ENCODE measurements around the gene STC2. TPM values are rescaled to one million over a fixed set of nuclear protein-coding genes. Genes with fewer than 3 reads are reported as not detected.

The STC2 gene
- total RNA-seq, 4 donors from 2014 or later, result 1.5 to 8.1 (median 2.0) TPM

- Histone ChIP-seq H3K4me1 (peaks cover 26 to 48% (median 37%) of the 10 kb centered on the region in 4 donors), H3K4me3 (no peak overlapping the region), H3K27ac (peak overlapping the region; percentile 21 to 56 (median 40)), H3K9me3 (no peaks in the 10 kb centered on the region), H3K36me3 (no peaks in the 10 kb centered on the region), H3K27me3 (peaks cover 42% of the 10 kb centered on the region)
- DNase-seq, result no peak
- 13 to 26% methylated on average over 6 to 8 of the region's 8 CpGs for WGBS, 2 donors (ENCODE audit: low coverage in 1 of 2)
- in situ Hi-C loops (cut with MboI; ENCODE audit: low pct_ligation_motif_present in 1 of 4, low pct_unique_long_range_greater_than_20kb in 1 of 4, low sequenced_read_pairs in 3 of 4) (loop anchor here in 1 of 4 donors (25.0 kb wide), 1 partner anchor 239 kb away; no protein-coding TSS in a partner anchor), intact Hi-C loops (cut with DNase I; ENCODE audit: low total_unique reads) (no loop called here)
- TF ChIP-seq CTCF (IDR thresholded peaks at IDR 0.05), result no peak
- TF ChIP-seq POLR2AphosphoS5 (IDR thresholded peaks at IDR 0.05), result no peak
- TF ChIP-seq POLR2A (IDR thresholded peaks at IDR 0.05), result no peak
- TF ChIP-seq EP300 (IDR thresholded peaks at IDR 0.05; ENCODE audit: low read depth), result no peak
Observed at GRCh38 chr5:173323799-173324114, 4.5 kb downstream of the STC2 start.

GRCh38 chr5:173323106-173323798, 5.0 kb downstream of the STC2 start:
- TF ChIP-seq CTCF (IDR thresholded peaks at IDR 0.05) (no peak), EP300 (IDR thresholded peaks at IDR 0.05; ENCODE audit: low read depth) (no peak), POLR2AphosphoS5 (IDR thresholded peaks at IDR 0.05) (no peak), POLR2A (IDR thresholded peaks at IDR 0.05) (no peak)
- 49 to 82% methylated on average over 3 to 25 of the region's 25 CpGs for WGBS, 2 donors (ENCODE audit: low coverage in 1 of 2)
- Histone ChIP-seq H3K27me3 (peaks cover 37% of the 10 kb centered on the region), H3K4me3 (no peak overlapping the region), H3K9me3 (no peaks in the 10 kb centered on the region), H3K4me1 (peaks cover 22 to 43% (median 32%) of the 10 kb centered on the region in 4 donors), H3K27ac (peak overlapping the region in 3 of 4 donors; percentile 21 to 56 (median 51)), H3K36me3 (no peaks in the 10 kb centered on the region)
- no peak for DNase-seq
- in situ Hi-C loops (cut with MboI; ENCODE audit: low pct_ligation_motif_present in 1 of 4, low pct_unique_long_range_greater_than_20kb in 1 of 4, low sequenced_read_pairs in 3 of 4) (loop anchor here in 1 of 4 donors (25.0 kb wide), 1 partner anchor 239 kb away; no protein-coding TSS in a partner anchor), intact Hi-C loops (cut with DNase I; ENCODE audit: low total_unique reads) (no loop called here)

- Histone ChIP-seq H3K27me3 (peaks cover 28% of the 10 kb centered on the region), H3K36me3 (no peaks in the 10 kb centered on the region), H3K4me3 (no peak overlapping the region), H3K4me1 (peaks cover 14 to 30% (median 20%) of the 10 kb centered on the region in 4 donors), H3K9me3 (no peaks in the 10 kb centered on the region), H3K27ac (no peak overlapping the region)
- intact Hi-C loops (cut with DNase I; ENCODE audit: low total_unique reads), result no loop called here
- TF ChIP-seq POLR2A (IDR thresholded peaks at IDR 0.05) (no peak), POLR2AphosphoS5 (IDR thresholded peaks at IDR 0.05) (no peak), CTCF (IDR thresholded peaks at IDR 0.05) (no peak), EP300 (IDR thresholded peaks at IDR 0.05; ENCODE audit: low read depth) (no peak)
- in situ Hi-C loops (cut with MboI; ENCODE audit: low pct_ligation_motif_present in 1 of 4, low pct_unique_long_range_greater_than_20kb in 1 of 4, low sequenced_read_pairs in 3 of 4), result loop anchor here in 1 of 4 donors (25.0 kb wide), 1 partner anchor 240 kb away; no protein-coding TSS in a partner anchor
- DNase-seq, result no peak
- WGBS, 2 donors (ENCODE audit: low coverage in 1 of 2), result 77 to 82% methylated on average over 5 of the region's 5 CpGs
Observed at GRCh38 chr5:173321886-173322285, 6.3 kb downstream of the STC2 start.

- peaks cover 26% of the 10 kb centered on the region for H3K27me3 ChIP-seq
- in situ Hi-C loops (cut with MboI; ENCODE audit: low pct_ligation_motif_present in 1 of 4, low pct_unique_long_range_greater_than_20kb in 1 of 4, low sequenced_read_pairs in 3 of 4) (loop anchor here in 1 of 4 donors (25.0 kb wide), 1 partner anchor 242 kb away; no protein-coding TSS in a partner anchor), intact Hi-C loops (cut with DNase I; ENCODE audit: low total_unique reads) (no loop called here)
- H3K36me3 ChIP-seq, result no peaks in the 10 kb centered on the region
- peak overlapping the region; percentile 20 to 79 (median 54) for H3K27ac ChIP-seq
- TF ChIP-seq EP300 (IDR thresholded peaks at IDR 0.05; ENCODE audit: low read depth), result no peak
- no peak for TF ChIP-seq POLR2A (IDR thresholded peaks at IDR 0.05)
- TF ChIP-seq POLR2AphosphoS5 (IDR thresholded peaks at IDR 0.05), result no peak
- TF ChIP-seq CTCF (IDR thresholded peaks at IDR 0.05), result no peak
- H3K9me3 ChIP-seq, result no peaks in the 10 kb centered on the region
- peak; percentile 26 for DNase-seq
- H3K4me1 ChIP-seq, result peaks cover 15 to 40% (median 16%) of the 10 kb centered on the region in 4 donors
- 24 to 49% methylated on average over 6 to 7 of the region's 10 CpGs for WGBS, 2 donors (ENCODE audit: low coverage in 1 of 2)
- H3K4me3 ChIP-seq, result no peak overlapping the region
Observed at GRCh38 chr5:173320259-173320658, 8.0 kb downstream of the STC2 start.

Measured in transverse colon (tissue), 4 donors.